Measurements from ENCODE around the gene NEK4. TPM values are rescaled to one million over a fixed set of nuclear protein-coding genes. Genes with fewer than 3 reads are reported as not detected.

NEK4 gene
- total and polyA plus RNA-seq, 2 donors (not counting 1 experiment from before 2014, with no cell fraction given), result 9.0 to 33.8 TPM

GRCh38 chr3:52769786-52770455 is 819 bp downstream of the NEK4 start:
- Mint-ChIP-seq H3K4me1 (peaks cover 18% of the 10 kb centered on the region), H3K27ac (peak overlapping the region; percentile 33), H3K4me3 (peak overlapping the region; percentile 99), H3K9me3 (ENCODE audit: insufficient read depth) (no peaks in the 10 kb centered on the region), H3K27me3 (no peaks in the 10 kb centered on the region)
- Histone ChIP-seq H3K4me3 (ENCODE audit: control extremely low read depth in 1 of 5, extremely low read depth in 1 of 5, insufficient read depth in 1 of 5, low read depth in 2 of 5, low read length in 4 of 5) (peak overlapping the region; percentile 47 to 85 (median 70)), H3K36me3 (replicated peaks in 1 of 2; ENCODE audit: control extremely low read depth in 1 of 2, control insufficient read depth in 1 of 2, extremely low read depth in 1 of 2, insufficient read depth in 2 of 2, low read length in 1 of 2) (peaks cover 8 to 11% of the 10 kb centered on the region in 2 experiments), H3K9ac (ENCODE audit: low read length) (peak overlapping the region; percentile 85), H3K27me3 (replicated peaks in 1 of 4; ENCODE audit: control extremely low read depth in 1 of 4, control insufficient read depth in 3 of 4, insufficient read depth in 4 of 4, low read length in 3 of 4) (no peaks in the 10 kb centered on the region), H2AFZ (ENCODE audit: insufficient read depth, low read depth, low read length, poor library complexity, severe bottlenecking) (peak overlapping the region; percentile 87), H3K4me2 (replicated peaks; ENCODE audit: low read depth, low read length, poor library complexity, severe bottlenecking) (peak overlapping the region; percentile 90), H4K20me1 (ENCODE audit: control insufficient read depth, insufficient read depth, low read length, poor library complexity, severe bottlenecking) (no peaks in the 10 kb centered on the region), H3K4me1 (ENCODE audit: control insufficient read depth in 2 of 2, insufficient read depth in 2 of 2, low read length in 2 of 2) (peaks cover 9 to 12% of the 10 kb centered on the region in 2 donors), H3K27ac (ENCODE audit: low read length in 2 of 2) (peak overlapping the region in 1 of 2 donors; percentile 89), H3K9me3 (ENCODE audit: control extremely low read depth in 1 of 3, control insufficient read depth in 2 of 3, insufficient read depth in 1 of 3, low read length in 2 of 3) (no peaks in the 10 kb centered on the region), H3K79me2 (ENCODE audit: control insufficient read depth, insufficient read depth, low read length) (peaks cover 15% of the 10 kb centered on the region)
- ChIA-PET CTCF (interaction anchor here (1.7 to 2.5 kb wide), 3 partner anchors 28 to 276 kb away, joined by 4 to 9 read pairs (median 4); partner anchors contain the start of gene SFMBT1), POLR2A (interaction anchor here (0.6 to 2.0 kb wide), 4 partner anchors 10 to 276 kb away, joined by 3 to 15 read pairs (median 4); partner anchors contain the start of genes GLT8D1, SFMBT1 and SPCS1)
- WGBS (ENCODE audit: insufficient coverage), result 43% methylated on average over 9 of the region's 13 CpGs
- ATAC-seq (ENCODE audit: low read depth) (no peak), DNase-seq (no peak)
- intact Hi-C loops (cut with micrococcal nuclease), result loop anchor here (1.0 to 2.0 kb wide), 5 partner anchors 63 to 302 kb away; partner anchors contain the start of genes PBRM1, SPCS1 and STIMATE
- TF ChIP-seq CTCF (IDR thresholded peaks at IDR 0.05), result no peak
- no peak for TF ChIP-seq EZH2 (IDR thresholded peaks at IDR 0.05; ENCODE audit: borderline replicate concordance, insufficient read depth, low read depth, low read length, poor library complexity, severe bottlenecking)

GRCh38 chr3:52763466-52763865 is 7.3 kb downstream of the NEK4 start:
- 100% methylated on average over 1 of the region's 2 CpGs for WGBS (ENCODE audit: insufficient coverage)

More at GRCh38 chr3:52763466-52763865, 7.3 kb downstream of the NEK4 start:
- no peak overlapping the region for H3K4me3 ChIP-seq (ENCODE audit: control extremely low read depth in 1 of 5, extremely low read depth in 1 of 5, insufficient read depth in 1 of 5, low read depth in 2 of 5, low read length in 4 of 5)
- TF ChIP-seq CTCF (IDR thresholded peaks at IDR 0.05), result no peak
- H3K9ac ChIP-seq (ENCODE audit: low read length), result no peak overlapping the region
- Mint-ChIP-seq H3K9me3 (ENCODE audit: insufficient read depth) (no peaks in the 10 kb centered on the region), H3K4me1 (no peaks in the 10 kb centered on the region), H3K4me3 (no peak overlapping the region), H3K27ac (no peak overlapping the region), H3K27me3 (no peaks in the 10 kb centered on the region)
- H3K27me3 ChIP-seq (replicated peaks in 1 of 4; ENCODE audit: control extremely low read depth in 1 of 4, control insufficient read depth in 3 of 4, insufficient read depth in 4 of 4, low read length in 3 of 4), result no peaks in the 10 kb centered on the region
- H4K20me1 ChIP-seq (ENCODE audit: control insufficient read depth, insufficient read depth, low read length, poor library complexity, severe bottlenecking), result no peaks in the 10 kb centered on the region
- ChIA-PET POLR2A (no interaction called here), CTCF (interaction anchor here (0.6 kb wide), 1 partner anchor 16 kb away, joined by 3 read pairs; no protein-coding TSS in a partner anchor)
- no peaks in the 10 kb centered on the region for H3K4me1 ChIP-seq (ENCODE audit: control insufficient read depth in 2 of 2, insufficient read depth in 2 of 2, low read length in 2 of 2)
- H3K27ac ChIP-seq (ENCODE audit: low read length in 2 of 2), result no peak overlapping the region
- peaks cover 16 to 44% of the 10 kb centered on the region in 2 experiments for H3K36me3 ChIP-seq (replicated peaks in 1 of 2; ENCODE audit: control extremely low read depth in 1 of 2, control insufficient read depth in 1 of 2, extremely low read depth in 1 of 2, insufficient read depth in 2 of 2, low read length in 1 of 2)
- no peaks in the 10 kb centered on the region for H3K9me3 ChIP-seq (ENCODE audit: control extremely low read depth in 1 of 3, control insufficient read depth in 2 of 3, insufficient read depth in 1 of 3, low read length in 2 of 3)
- no peak for ATAC-seq (ENCODE audit: low read depth)
- H3K79me2 ChIP-seq (ENCODE audit: control insufficient read depth, insufficient read depth, low read length), result peaks cover 4% of the 10 kb centered on the region
- H2AFZ ChIP-seq (ENCODE audit: insufficient read depth, low read depth, low read length, poor library complexity, severe bottlenecking), result no peak overlapping the region
- no peak overlapping the region for H3K4me2 ChIP-seq (replicated peaks; ENCODE audit: low read depth, low read length, poor library complexity, severe bottlenecking)
- intact Hi-C loops (cut with micrococcal nuclease), result no loop called here
- no peak for DNase-seq

Measured in B cell (primary cell).